NCI-H146 treated with DMSO at 0.1 percent for 48 hours (cell line): ENCODE measurements around the gene TP53TG3.
"Not testable (repeated sequence)": the region's sequence is repeated elsewhere in the genome, so short reads cannot be mapped to it uniquely, and the experiment has no call there.

Experiments used
- DNase-seq: peaks from one replicate; lab custom pipeline; 2025; ENCODE audit not compliant: unreplicated experiment; lab: John Stamatoyannopoulos, UW

The TP53TG3 gene

GRCh38 chr16:32676065-32676464 is at the start of gene TP53TG3:
Gene TP53TG3 (minus strand): TSS chr16:32676165. CDS start chr16:32676097, 68 bp downstream.
- not testable (repeated sequence) for DNase-seq

- not testable (repeated sequence) for DNase-seq
Measured at GRCh38 chr16:32650876-32651275, 25.1 kb downstream of the TP53TG3 start.

- not testable (repeated sequence) for DNase-seq
Measured at GRCh38 chr16:32647562-32647961, 28.4 kb downstream of the TP53TG3 start.

GRCh38 chr16:32646780-32647179 is 29.2 kb downstream of the TP53TG3 start:
- not testable (repeated sequence) for DNase-seq

- DNase-seq = not testable (repeated sequence)
Measured at GRCh38 chr16:32646177-32646576, 29.8 kb downstream of the TP53TG3 start.

- DNase-seq = not testable (repeated sequence)
Measured at GRCh38 chr16:32645278-32645908, 30.6 kb downstream of the TP53TG3 start.

GRCh38 chr16:32644715-32645114 is 31.2 kb downstream of the TP53TG3 start:
- not testable (repeated sequence) for DNase-seq

GRCh38 chr16:32637614-32638013 is 38.4 kb downstream of the TP53TG3 start:
- DNase-seq = not testable (repeated sequence)

- not testable (repeated sequence) for DNase-seq
Measured at GRCh38 chr16:32632096-32632495, 43.9 kb downstream of the TP53TG3 start.
